K562 (cell line): ENCODE data around the gene MAU2. TPM values are rescaled to one million over a fixed set of nuclear protein-coding genes. Genes with fewer than 3 reads are reported as not detected.

Experiments used
- FIP1L1 ChIP-seq: fragments of 200-400 bp; formaldehyde crosslinking; IDR thresholded peaks from 2 replicates; pipeline ENCODE4 v1.6.1; 2018; ENCODE audit warnings: mild to moderate bottlenecking, low read depth, low read length; ENCODE audit not compliant: poor library complexity, severe bottlenecking
- GTF2A2 ChIP-seq: IDR thresholded peaks from 2 replicates; pipeline ENCODE4 v1.6.1; 2016; ENCODE audit warnings: mild to moderate bottlenecking, missing genetic modification characterization, missing compliant biosample characterization
- NFIX ChIP-seq: fragments of 250-450 bp; sonication (Bioruptor Pico); IDR thresholded peaks from 2 replicates; pipeline ENCODE4 v1.4.0; 2020; ENCODE audit warnings: low read depth, mild to moderate bottlenecking, moderate library complexity
- POLR2G ChIP-seq: fragments of 200-400 bp; formaldehyde crosslinking; IDR thresholded peaks from 2 replicates; pipeline ENCODE4 v1.6.1; 2017; ENCODE audit warnings: low read depth, mild to moderate bottlenecking, antibody characterized with exemption, low read length, moderate library complexity
- U2AF1 ChIP-seq: fragments of 200-400 bp; formaldehyde crosslinking; optimal IDR thresholded peaks from 2 replicates; pipeline ENCODE3; 2017; ENCODE audit warnings: mild to moderate bottlenecking, low read depth, low read length, moderate library complexity
- polyA plus RNA-seq, 8 experiments: library from polyadenylated mRNA; depleted of rRNA in 4 of 8; stranded (reverse) in 5 of 8; unstranded in 3 of 8; fragments of >200 nt; fragmentation: Nextera tagmentation in 2 of 8; fragmentation: Illumina TruSeq in 1 of 8; extraction: Ambion mirVana in 2 of 8; extraction: Trizol in 1 of 8; gene quantifications; 2 replicates each; pipeline versions ENCODE4 v1.2.1 to v1.2.3, GENCODE V29; 2011 to 2014; ENCODE audit warnings: inconsistent platforms in 1 of 8, missing spikeins in 1 of 8
- total RNA-seq, 7 experiments: library from RNA; depleted of rRNA in 6 of 7; stranded (reverse); fragments of >200 nt in 6 of 7; fragmentation: Illumina TruSeq in 2 of 7; extraction: Trizol in 2 of 7; gene quantifications; 2 replicates each; pipeline versions ENCODE4 v1.2.1 to v1.2.3, GENCODE V29; 2011 to 2021; ENCODE audit warnings: low replicate concordance in 1 of 7
- TF ChIP-seq, protein P1 (sequence below), 2 experiments: fragments of 450-650 bp in 1 of 2; sonication (generic) in 1 of 2; formaldehyde crosslinking in 1 of 2; IDR thresholded peaks; 2 replicates each; pipeline versions ENCODE4 v1.7.1 to v1.9.0; 2016 to 2022; ENCODE audit warnings: inconsistent platforms in 1 of 2, mild to moderate bottlenecking in 1 of 2, missing genetic modification reagents in 1 of 2
- TF ChIP-seq, protein P2 (sequence below), 2 experiments: fragments of 450-650 bp; formaldehyde crosslinking in 1 of 2; IDR thresholded peaks; 2 replicates each; pipeline versions ENCODE4 v1.4.0 to v1.6.1; 2014 to 2020; ENCODE audit warnings: mild to moderate bottlenecking in 2 of 2, borderline replicate concordance in 1 of 2, low read depth in 1 of 2

The MAU2 gene
- total and polyA plus RNA-seq, 9 of the 15 experiments (the other 6 are each of a cell fraction or from before 2014, with no cell fraction given), result 1.2 to 48.1 (median 19.4) TPM

DNA sequence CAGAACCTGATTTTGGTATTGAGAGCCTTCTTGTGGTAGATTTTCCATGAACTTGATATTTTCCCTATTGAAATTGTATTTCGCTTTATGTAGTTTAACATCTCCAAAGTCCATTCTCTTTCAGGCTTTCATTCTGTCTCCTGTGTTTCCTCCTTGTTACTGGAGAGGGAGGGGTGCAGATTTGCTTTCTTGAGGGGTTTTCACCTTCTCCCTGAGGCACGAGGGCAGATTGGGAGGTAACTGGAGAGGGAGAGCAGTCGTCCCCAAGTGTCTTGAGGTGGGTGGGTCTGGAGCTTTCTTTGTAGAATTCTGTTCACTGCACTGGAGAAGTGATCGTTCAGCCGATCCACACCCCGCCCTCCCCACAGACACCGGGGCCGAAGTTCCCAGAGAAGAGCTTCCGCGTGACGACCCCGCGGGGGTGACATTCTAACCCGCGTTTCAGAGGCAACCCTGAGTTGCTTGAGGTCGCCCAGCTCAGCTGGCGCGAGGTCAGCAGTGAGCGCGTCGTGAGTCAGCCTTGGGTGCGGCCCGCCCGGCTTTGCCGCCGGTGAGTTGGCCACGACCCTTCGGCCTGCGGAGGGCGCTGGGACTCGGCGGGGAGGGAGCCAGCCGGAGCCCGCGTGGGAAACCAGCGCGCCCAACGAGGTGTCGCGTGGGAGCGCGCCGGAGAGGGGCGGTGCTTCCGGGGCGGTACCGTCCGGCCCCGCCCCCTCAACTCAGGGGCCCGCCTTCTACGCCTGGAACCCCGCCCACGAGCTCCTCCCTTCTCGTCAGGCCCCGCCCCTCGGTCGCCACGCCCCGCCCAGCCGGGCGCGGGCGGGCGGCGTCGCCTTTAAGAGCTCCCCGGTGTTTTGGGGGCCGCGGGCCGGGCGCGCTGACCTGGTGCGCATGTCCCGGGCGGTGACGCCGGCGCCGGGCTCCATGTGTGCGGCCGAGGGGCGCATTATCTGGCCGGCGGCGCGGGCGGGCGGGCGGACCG is 84.5 kb downstream of the MAU2 start, which contains the start of gene GATAD2A (continued):
- TF ChIP-seq, protein P1, sequence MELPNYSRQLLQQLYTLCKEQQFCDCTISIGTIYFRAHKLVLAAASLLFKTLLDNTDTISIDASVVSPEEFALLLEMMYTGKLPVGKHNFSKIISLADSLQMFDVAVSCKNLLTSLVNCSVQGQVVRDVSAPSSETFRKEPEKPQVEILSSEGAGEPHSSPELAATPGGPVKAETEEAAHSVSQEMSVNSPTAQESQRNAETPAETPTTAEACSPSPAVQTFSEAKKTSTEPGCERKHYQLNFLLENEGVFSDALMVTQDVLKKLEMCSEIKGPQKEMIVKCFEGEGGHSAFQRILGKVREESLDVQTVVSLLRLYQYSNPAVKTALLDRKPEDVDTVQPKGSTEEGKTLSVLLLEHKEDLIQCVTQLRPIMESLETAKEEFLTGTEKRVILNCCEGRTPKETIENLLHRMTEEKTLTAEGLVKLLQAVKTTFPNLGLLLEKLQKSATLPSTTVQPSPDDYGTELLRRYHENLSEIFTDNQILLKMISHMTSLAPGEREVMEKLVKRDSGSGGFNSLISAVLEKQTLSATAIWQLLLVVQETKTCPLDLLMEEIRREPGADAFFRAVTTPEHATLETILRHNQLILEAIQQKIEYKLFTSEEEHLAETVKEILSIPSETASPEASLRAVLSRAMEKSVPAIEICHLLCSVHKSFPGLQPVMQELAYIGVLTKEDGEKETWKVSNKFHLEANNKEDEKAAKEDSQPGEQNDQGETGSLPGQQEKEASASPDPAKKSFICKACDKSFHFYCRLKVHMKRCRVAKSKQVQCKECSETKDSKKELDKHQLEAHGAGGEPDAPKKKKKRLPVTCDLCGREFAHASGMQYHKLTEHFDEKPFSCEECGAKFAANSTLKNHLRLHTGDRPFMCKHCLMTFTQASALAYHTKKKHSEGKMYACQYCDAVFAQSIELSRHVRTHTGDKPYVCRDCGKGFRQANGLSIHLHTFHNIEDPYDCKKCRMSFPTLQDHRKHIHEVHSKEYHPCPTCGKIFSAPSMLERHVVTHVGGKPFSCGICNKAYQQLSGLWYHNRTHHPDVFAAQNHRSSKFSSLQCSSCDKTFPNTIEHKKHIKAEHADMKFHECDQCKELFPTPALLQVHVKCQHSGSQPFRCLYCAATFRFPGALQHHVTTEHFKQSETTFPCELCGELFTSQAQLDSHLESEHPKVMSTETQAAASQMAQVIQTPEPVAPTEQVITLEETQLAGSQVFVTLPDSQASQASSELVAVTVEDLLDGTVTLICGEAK (IDR thresholded peaks at IDR 0.05), result peak; percentile 57; the same call in 1 of the 2 replicates
- TF ChIP-seq, protein P1 (CRISPR knock-in tag; IDR thresholded peaks at IDR 0.05), result no peak
- TF ChIP-seq POLR2G (peak; percentile 82), U2AF1 (peak; percentile 93), GTF2A2 (no peak), FIP1L1 (peak; percentile 94), NFIX (CRISPR knock-in tag) (no peak)
- TF ChIP-seq, protein P2, sequence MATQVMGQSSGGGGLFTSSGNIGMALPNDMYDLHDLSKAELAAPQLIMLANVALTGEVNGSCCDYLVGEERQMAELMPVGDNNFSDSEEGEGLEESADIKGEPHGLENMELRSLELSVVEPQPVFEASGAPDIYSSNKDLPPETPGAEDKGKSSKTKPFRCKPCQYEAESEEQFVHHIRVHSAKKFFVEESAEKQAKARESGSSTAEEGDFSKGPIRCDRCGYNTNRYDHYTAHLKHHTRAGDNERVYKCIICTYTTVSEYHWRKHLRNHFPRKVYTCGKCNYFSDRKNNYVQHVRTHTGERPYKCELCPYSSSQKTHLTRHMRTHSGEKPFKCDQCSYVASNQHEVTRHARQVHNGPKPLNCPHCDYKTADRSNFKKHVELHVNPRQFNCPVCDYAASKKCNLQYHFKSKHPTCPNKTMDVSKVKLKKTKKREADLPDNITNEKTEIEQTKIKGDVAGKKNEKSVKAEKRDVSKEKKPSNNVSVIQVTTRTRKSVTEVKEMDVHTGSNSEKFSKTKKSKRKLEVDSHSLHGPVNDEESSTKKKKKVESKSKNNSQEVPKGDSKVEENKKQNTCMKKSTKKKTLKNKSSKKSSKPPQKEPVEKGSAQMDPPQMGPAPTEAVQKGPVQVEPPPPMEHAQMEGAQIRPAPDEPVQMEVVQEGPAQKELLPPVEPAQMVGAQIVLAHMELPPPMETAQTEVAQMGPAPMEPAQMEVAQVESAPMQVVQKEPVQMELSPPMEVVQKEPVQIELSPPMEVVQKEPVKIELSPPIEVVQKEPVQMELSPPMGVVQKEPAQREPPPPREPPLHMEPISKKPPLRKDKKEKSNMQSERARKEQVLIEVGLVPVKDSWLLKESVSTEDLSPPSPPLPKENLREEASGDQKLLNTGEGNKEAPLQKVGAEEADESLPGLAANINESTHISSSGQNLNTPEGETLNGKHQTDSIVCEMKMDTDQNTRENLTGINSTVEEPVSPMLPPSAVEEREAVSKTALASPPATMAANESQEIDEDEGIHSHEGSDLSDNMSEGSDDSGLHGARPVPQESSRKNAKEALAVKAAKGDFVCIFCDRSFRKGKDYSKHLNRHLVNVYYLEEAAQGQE (IDR thresholded peaks at IDR 0.05; ENCODE audit: borderline replicate concordance), result peak; percentile 63; the same call in 1 of the 2 replicates
- TF ChIP-seq, protein P2 (CRISPR knock-in tag; IDR thresholded peaks at IDR 0.05; ENCODE audit: low read depth), result no peak
